ENCODE measurements around the gene PPFIBP2. TPM values are rescaled to one million over a fixed set of nuclear protein-coding genes. Genes with fewer than 3 reads are reported as not detected.

PPFIBP2 gene
- total and polyA plus RNA-seq, 10 of the 15 experiments (the other 5 are each of a cell fraction or from before 2014, with no cell fraction given), result 17.3 to 56.3 (median 39.2) TPM

GRCh38 chr11:7545611-7546010, 31.8 kb downstream of the PPFIBP2 start:
- CTCF ChIA-PET, result interaction anchor here (4.0 kb wide), 1 partner anchor 33 kb away, joined by 33 read pairs; the partner anchor contains the start of gene PPFIBP2
- RAD21 ChIA-PET (ENCODE audit: unreplicated experiment), result interaction anchor here (1.8 to 6.3 kb wide), 2 partner anchors 25 to 34 kb away, joined by 5 to 46 read pairs; partner anchors contain the start of gene PPFIBP2
- no peaks in the 10 kb centered on the region; the same call in none of the 2 replicates for H4K20me1 ChIP-seq (ENCODE audit: control insufficient read depth, insufficient read depth)
- DNase-seq (ENCODE audit: low read depth, low spot score) (no peak), FAIRE-seq (no peak), ATAC-seq (no peak)
- BruUV-seq (replicated peaks), result no TSS peak
- intact Hi-C loops (cut with micrococcal nuclease; ENCODE audit: unreplicated experiment), result no loop called here
- H3K4me3 ChIP-seq, result no peak overlapping the region
- peaks cover 71% of the 10 kb centered on the region for H3K79me2 ChIP-seq (ENCODE audit: control insufficient read depth, insufficient read depth, low read length)
- POLR2A ChIA-PET, result interaction anchor here (1.4 to 1.8 kb wide), 2 partner anchors 12 to 24 kb away, joined by 3 to 4 read pairs; no protein-coding TSS in a partner anchor
- no peak overlapping the region for H2AFZ ChIP-seq (ENCODE audit: control insufficient read depth, low read depth, low read length)
- peaks cover 7% of the 10 kb centered on the region for H3K4me1 ChIP-seq (ENCODE audit: control insufficient read depth, insufficient read depth, low read length)
- H3K27me3 ChIP-seq (replicated peaks in 1 of 2; ENCODE audit: control insufficient read depth in 2 of 2, insufficient read depth in 2 of 2, low read length in 1 of 2), result no peaks in the 10 kb centered on the region
- no peaks in the 10 kb centered on the region for H3K9me3 ChIP-seq (replicated peaks; ENCODE audit: control insufficient read depth, insufficient read depth, low read length)
- H3K9ac ChIP-seq (ENCODE audit: control insufficient read depth, insufficient read depth, low read length), result no peak overlapping the region
- in situ Hi-C loops (cut with MboI), result no loop called here
- H3K27ac ChIP-seq (ENCODE audit: control insufficient read depth, insufficient read depth), result no peak overlapping the region
- peaks cover 4 to 10% of the 10 kb centered on the region in 2 experiments; a peak in 3 of 4 replicates for H3K36me3 ChIP-seq (ENCODE audit: control insufficient read depth in 2 of 2, insufficient read depth in 2 of 2, low read length in 1 of 2)
- no peak overlapping the region for H3K4me2 ChIP-seq (ENCODE audit: control insufficient read depth, insufficient read depth)
- 70% methylated on average over 4 of the region's 4 CpGs for WGBS (ENCODE audit: insufficient coverage, insufficient replicate concordance, low lambda C conversion rate, missing lambda C conversion rate)
- SMC1A ChIA-PET (ENCODE audit: uncharacterized antibody, unreplicated experiment), result interaction anchor here (1.0 to 7.8 kb wide), 3 partner anchors 11 to 31 kb away, joined by 3 to 60 read pairs (median 5); partner anchors contain the start of gene PPFIBP2
- no peak for TF ChIP-seq CBX3 (IDR thresholded peaks at IDR 0.05; ENCODE audit: borderline replicate concordance, low read depth)
- no peak for TF ChIP-seq CHD4 (IDR thresholded peaks at IDR 0.05)
- no peak for TF ChIP-seq BCL11A (IDR thresholded peaks at IDR 0.05; ENCODE audit: low read depth, low read length)
- no peak for TF ChIP-seq EP300 (IDR thresholded peaks at IDR 0.05; ENCODE audit: borderline replicate concordance in 1 of 2, control insufficient read depth in 1 of 2, low read depth in 2 of 2, low read length in 2 of 2)
- TF ChIP-seq RAD21 (IDR thresholded peaks at IDR 0.05; ENCODE audit: insufficient read depth, low read depth, low read length), result no peak
- TF ChIP-seq EGR1 (IDR thresholded peaks at IDR 0.05; ENCODE audit: borderline replicate concordance in 1 of 2, low read depth in 2 of 2, low read length in 2 of 2), result no peak
- no peak for TF ChIP-seq KLF5 (IDR thresholded peaks at IDR 0.05; ENCODE audit: partially characterized antibody)
- no peak for TF ChIP-seq BHLHE40 (IDR thresholded peaks at IDR 0.05; ENCODE audit: borderline replicate concordance in 1 of 2, low read depth in 2 of 2, low read length in 1 of 2)
- TF ChIP-seq FOXM1 (IDR thresholded peaks at IDR 0.05; ENCODE audit: low read depth, low read length), result no peak
- TF ChIP-seq, protein P1, sequence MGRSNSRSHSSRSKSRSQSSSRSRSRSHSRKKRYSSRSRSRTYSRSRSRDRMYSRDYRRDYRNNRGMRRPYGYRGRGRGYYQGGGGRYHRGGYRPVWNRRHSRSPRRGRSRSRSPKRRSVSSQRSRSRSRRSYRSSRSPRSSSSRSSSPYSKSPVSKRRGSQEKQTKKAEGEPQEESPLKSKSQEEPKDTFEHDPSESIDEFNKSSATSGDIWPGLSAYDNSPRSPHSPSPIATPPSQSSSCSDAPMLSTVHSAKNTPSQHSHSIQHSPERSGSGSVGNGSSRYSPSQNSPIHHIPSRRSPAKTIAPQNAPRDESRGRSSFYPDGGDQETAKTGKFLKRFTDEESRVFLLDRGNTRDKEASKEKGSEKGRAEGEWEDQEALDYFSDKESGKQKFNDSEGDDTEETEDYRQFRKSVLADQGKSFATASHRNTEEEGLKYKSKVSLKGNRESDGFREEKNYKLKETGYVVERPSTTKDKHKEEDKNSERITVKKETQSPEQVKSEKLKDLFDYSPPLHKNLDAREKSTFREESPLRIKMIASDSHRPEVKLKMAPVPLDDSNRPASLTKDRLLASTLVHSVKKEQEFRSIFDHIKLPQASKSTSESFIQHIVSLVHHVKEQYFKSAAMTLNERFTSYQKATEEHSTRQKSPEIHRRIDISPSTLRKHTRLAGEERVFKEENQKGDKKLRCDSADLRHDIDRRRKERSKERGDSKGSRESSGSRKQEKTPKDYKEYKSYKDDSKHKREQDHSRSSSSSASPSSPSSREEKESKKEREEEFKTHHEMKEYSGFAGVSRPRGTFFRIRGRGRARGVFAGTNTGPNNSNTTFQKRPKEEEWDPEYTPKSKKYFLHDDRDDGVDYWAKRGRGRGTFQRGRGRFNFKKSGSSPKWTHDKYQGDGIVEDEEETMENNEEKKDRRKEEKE (IDR thresholded peaks at IDR 0.05), result no peak
- TF ChIP-seq YY1 (IDR thresholded peaks at IDR 0.05; ENCODE audit: low read depth, low read length), result no peak
- TF ChIP-seq, protein P2, sequence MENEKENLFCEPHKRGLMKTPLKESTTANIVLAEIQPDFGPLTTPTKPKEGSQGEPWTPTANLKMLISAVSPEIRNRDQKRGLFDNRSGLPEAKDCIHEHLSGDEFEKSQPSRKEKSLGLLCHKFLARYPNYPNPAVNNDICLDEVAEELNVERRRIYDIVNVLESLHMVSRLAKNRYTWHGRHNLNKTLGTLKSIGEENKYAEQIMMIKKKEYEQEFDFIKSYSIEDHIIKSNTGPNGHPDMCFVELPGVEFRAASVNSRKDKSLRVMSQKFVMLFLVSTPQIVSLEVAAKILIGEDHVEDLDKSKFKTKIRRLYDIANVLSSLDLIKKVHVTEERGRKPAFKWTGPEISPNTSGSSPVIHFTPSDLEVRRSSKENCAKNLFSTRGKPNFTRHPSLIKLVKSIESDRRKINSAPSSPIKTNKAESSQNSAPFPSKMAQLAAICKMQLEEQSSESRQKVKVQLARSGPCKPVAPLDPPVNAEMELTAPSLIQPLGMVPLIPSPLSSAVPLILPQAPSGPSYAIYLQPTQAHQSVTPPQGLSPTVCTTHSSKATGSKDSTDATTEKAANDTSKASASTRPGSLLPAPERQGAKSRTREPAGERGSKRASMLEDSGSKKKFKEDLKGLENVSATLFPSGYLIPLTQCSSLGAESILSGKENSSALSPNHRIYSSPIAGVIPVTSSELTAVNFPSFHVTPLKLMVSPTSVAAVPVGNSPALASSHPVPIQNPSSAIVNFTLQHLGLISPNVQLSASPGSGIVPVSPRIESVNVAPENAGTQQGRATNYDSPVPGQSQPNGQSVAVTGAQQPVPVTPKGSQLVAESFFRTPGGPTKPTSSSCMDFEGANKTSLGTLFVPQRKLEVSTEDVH (IDR thresholded peaks at IDR 0.05; ENCODE audit: low read depth, partially characterized antibody), result no peak
- no peak for TF ChIP-seq ZBTB40 (IDR thresholded peaks at IDR 0.05; ENCODE audit: borderline replicate concordance)
- TF ChIP-seq SMARCA5 (IDR thresholded peaks at IDR 0.05), result no peak

Measured in GM12878 (cell line).